ENCODE results near the gene PCNX4. TPM values are rescaled to one million over a fixed set of nuclear protein-coding genes. Genes with fewer than 3 reads are reported as not detected.

PCNX4 gene
- total RNA-seq, 1 donor from 2014 or later, result 57.2 TPM

- H3K4me1 Mint-ChIP-seq (ENCODE audit: low read depth), result no peaks in the 10 kb centered on the region
- TF ChIP-seq CTCF (IDR thresholded peaks at IDR 0.05), result no peak
- H3K4me3 Mint-ChIP-seq (ENCODE audit: unreplicated experiment), result no peak overlapping the region
- H3K9me3 Mint-ChIP-seq (ENCODE audit: low read depth), result no peaks in the 10 kb centered on the region
- H3K27me3 Mint-ChIP-seq (ENCODE audit: low read depth), result peaks cover 19% of the 10 kb centered on the region
- no peak for DNase-seq (ENCODE audit: low spot score)
- H3K27ac Mint-ChIP-seq (ENCODE audit: unreplicated experiment), result no peak overlapping the region
- H3K36me3 Mint-ChIP-seq (ENCODE audit: low read depth), result peaks cover 1% of the 10 kb centered on the region
Measured at GRCh38 chr14:60212503-60213371, 121.0 kb downstream of the PCNX4 start.

GRCh38 chr14:60214003-60214402, 122.3 kb downstream of the PCNX4 start:
- Mint-ChIP-seq H3K36me3 (ENCODE audit: low read depth) (peaks cover 1% of the 10 kb centered on the region), H3K4me3 (ENCODE audit: unreplicated experiment) (no peak overlapping the region), H3K9me3 (ENCODE audit: low read depth) (no peaks in the 10 kb centered on the region), H3K27ac (ENCODE audit: unreplicated experiment) (no peak overlapping the region), H3K4me1 (ENCODE audit: low read depth) (no peaks in the 10 kb centered on the region), H3K27me3 (ENCODE audit: low read depth) (peaks cover 16% of the 10 kb centered on the region)
- no peak for DNase-seq (ENCODE audit: low spot score)
- TF ChIP-seq CTCF (IDR thresholded peaks at IDR 0.05), result no peak

GRCh38 chr14:60214415-60215126, 122.8 kb downstream of the PCNX4 start:
- Mint-ChIP-seq H3K27ac (ENCODE audit: unreplicated experiment) (no peak overlapping the region), H3K4me3 (ENCODE audit: unreplicated experiment) (no peak overlapping the region), H3K9me3 (ENCODE audit: low read depth) (no peaks in the 10 kb centered on the region), H3K4me1 (ENCODE audit: low read depth) (no peaks in the 10 kb centered on the region), H3K27me3 (ENCODE audit: low read depth) (peaks cover 15% of the 10 kb centered on the region), H3K36me3 (ENCODE audit: low read depth) (peaks cover 1% of the 10 kb centered on the region)
- no peak for TF ChIP-seq CTCF (IDR thresholded peaks at IDR 0.05)
- no peak for DNase-seq (ENCODE audit: low spot score)

GRCh38 chr14:60215127-60215444, 123.4 kb downstream of the PCNX4 start:
- no peak for DNase-seq (ENCODE audit: low spot score)
- no peak for TF ChIP-seq CTCF (IDR thresholded peaks at IDR 0.05)
- Mint-ChIP-seq H3K4me3 (ENCODE audit: unreplicated experiment) (no peak overlapping the region), H3K27ac (ENCODE audit: unreplicated experiment) (no peak overlapping the region), H3K9me3 (ENCODE audit: low read depth) (no peaks in the 10 kb centered on the region), H3K4me1 (ENCODE audit: low read depth) (no peaks in the 10 kb centered on the region), H3K36me3 (ENCODE audit: low read depth) (peaks cover 1% of the 10 kb centered on the region), H3K27me3 (ENCODE audit: low read depth) (peaks cover 14% of the 10 kb centered on the region)

- Mint-ChIP-seq H3K4me1 (ENCODE audit: low read depth) (no peaks in the 10 kb centered on the region), H3K36me3 (ENCODE audit: low read depth) (peaks cover 1% of the 10 kb centered on the region), H3K4me3 (ENCODE audit: unreplicated experiment) (no peak overlapping the region), H3K27ac (ENCODE audit: unreplicated experiment) (no peak overlapping the region), H3K27me3 (ENCODE audit: low read depth) (peaks cover 14% of the 10 kb centered on the region), H3K9me3 (ENCODE audit: low read depth) (no peaks in the 10 kb centered on the region)
- no peak for TF ChIP-seq CTCF (IDR thresholded peaks at IDR 0.05)
- no peak for DNase-seq (ENCODE audit: low spot score)
Measured at GRCh38 chr14:60215520-60216420, 124.0 kb downstream of the PCNX4 start.

All from chondrocyte (in vitro differentiated cells).